ENCODE data around the gene SFRP5.

DNA sequence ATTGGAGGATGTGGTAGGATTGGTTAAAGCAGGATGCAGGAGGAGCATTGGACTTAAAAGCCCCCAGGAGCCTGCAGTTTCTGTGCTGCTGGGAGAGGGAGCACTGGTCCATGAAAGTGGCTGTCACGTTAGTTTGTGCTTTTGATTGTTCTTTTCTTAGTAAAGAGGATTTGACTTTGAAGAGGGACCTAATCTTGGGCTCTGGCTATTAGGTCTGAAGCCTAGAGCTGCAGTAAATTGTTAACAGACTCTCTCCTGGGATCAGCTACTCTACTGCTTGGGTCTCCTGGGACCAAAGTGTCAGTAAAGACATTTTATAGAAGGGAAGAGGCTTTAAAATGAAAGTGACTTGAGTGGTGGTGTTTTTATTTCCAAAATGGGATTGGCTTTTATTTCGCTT is 31.2 kb downstream of the SFRP5 start:
- TF ChIP-seq GATA2 (IDR thresholded peaks at IDR 0.05; ENCODE audit: low read depth, low read length), result no peak
- no peak for TF ChIP-seq GATA3 (IDR thresholded peaks at IDR 0.05; ENCODE audit: low read depth, low read length)

All from SH-SY5Y (cell line).